Bronchial epithelial cell (primary cell): Measurements from ENCODE around the gene SWT1. TPM values are rescaled to one million over a fixed set of nuclear protein-coding genes. Genes with fewer than 3 reads are reported as not detected.
"Not testable (repeated sequence)": the region's sequence is repeated elsewhere in the genome, so short reads cannot be mapped to it uniquely, and the experiment has no call there.

Experiments used
- DNase-seq: peaks from one replicate; pipeline ENCODE4 v3.0.0-alpha.2; 2010; ENCODE audit warnings: low read depth
- FAIRE-seq: peaks from 2 replicates; lab custom pipeline; 2011; peaks lifted over from hg19 to GRCh38; lab: Jason Lieb, UNC
- H3K27me3 ChIP-seq: 2 replicates; pipeline ENCODE4 v1.5.1; 2011; ENCODE audit warnings: low read length; ENCODE audit not compliant: control insufficient read depth, insufficient read depth
- H3K36me3 ChIP-seq: 2 replicates; pipeline ENCODE4 v1.5.1; 2011; ENCODE audit warnings: low read length; ENCODE audit not compliant: control insufficient read depth, insufficient read depth
- H3K4me3 ChIP-seq: 2 replicates; pipeline ENCODE4 v1.5.1; 2011; ENCODE audit warnings: mild to moderate bottlenecking, low read depth, low read length, control low read depth
- total RNA-seq: library from RNA; depleted of rRNA; stranded (reverse); fragments of >200 nt; gene quantifications from 2 replicates; pipeline ENCODE4 v1.2.1, GENCODE V29; 2014
- TF ChIP-seq, protein P1 (sequence below): IDR thresholded peaks from 2 replicates; pipeline ENCODE4 v1.5.1; 2011; ENCODE audit warnings: mild to moderate bottlenecking, moderate library complexity, low read length, control low read depth, inconsistent platforms; ENCODE audit not compliant: insufficient read depth, severe bottlenecking

SWT1 gene
- total RNA-seq, 1 donor from 2014 or later: 2.9 TPM

DNA sequence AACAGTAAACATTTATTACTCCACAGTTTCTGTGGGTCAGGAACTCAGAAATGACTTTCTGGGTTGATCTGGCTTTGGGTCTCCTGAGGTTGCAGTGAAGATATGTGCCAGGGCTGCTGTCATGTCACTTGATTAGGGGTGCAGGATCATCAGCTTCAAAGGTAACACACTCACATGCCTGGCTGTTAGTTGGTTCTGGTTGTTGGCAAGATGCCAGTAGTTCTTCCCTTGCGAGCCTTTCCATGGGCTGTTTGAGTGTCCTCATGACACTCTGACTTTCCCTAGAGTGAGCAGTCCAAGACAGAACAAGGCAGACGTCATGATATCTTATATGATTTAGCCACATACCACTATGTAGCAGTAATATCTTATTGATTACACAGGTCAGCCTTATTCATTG lies 1.8 kb downstream of the SWT1 start:
- FAIRE-seq (no peak), DNase-seq (no peak)
- no peaks in the 10 kb centered on the region for H3K27me3 ChIP-seq
- TF ChIP-seq, protein P1, sequence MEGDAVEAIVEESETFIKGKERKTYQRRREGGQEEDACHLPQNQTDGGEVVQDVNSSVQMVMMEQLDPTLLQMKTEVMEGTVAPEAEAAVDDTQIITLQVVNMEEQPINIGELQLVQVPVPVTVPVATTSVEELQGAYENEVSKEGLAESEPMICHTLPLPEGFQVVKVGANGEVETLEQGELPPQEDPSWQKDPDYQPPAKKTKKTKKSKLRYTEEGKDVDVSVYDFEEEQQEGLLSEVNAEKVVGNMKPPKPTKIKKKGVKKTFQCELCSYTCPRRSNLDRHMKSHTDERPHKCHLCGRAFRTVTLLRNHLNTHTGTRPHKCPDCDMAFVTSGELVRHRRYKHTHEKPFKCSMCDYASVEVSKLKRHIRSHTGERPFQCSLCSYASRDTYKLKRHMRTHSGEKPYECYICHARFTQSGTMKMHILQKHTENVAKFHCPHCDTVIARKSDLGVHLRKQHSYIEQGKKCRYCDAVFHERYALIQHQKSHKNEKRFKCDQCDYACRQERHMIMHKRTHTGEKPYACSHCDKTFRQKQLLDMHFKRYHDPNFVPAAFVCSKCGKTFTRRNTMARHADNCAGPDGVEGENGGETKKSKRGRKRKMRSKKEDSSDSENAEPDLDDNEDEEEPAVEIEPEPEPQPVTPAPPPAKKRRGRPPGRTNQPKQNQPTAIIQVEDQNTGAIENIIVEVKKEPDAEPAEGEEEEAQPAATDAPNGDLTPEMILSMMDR: no peak
- H3K36me3 ChIP-seq: no peaks in the 10 kb centered on the region
- H3K4me3 ChIP-seq: no peak overlapping the region

DNA sequence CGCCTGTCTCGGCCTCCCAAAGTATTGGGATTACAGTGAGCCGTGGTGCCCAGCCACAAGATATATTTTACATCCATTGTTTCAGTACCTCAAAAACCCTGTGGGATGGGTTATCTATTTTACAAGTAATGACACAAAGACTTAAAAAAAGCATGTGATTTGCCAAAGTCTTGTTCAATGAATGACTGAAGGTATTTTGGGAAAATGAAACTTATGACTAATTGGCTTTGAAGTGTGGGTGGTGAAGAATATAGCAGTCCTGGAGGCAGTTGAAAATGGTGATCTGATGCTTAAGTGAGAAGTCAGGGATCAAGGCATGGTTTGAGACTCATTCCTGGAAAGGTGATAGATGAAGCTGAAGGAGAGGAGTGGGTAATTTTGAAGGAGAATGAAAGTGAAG lies 3.0 kb downstream of the SWT1 start:
- no peaks in the 10 kb centered on the region for H3K36me3 ChIP-seq
- FAIRE-seq (no peak), DNase-seq (peak; percentile 47)
- no peaks in the 10 kb centered on the region for H3K27me3 ChIP-seq
- H3K4me3 ChIP-seq: no peak overlapping the region
- TF ChIP-seq, protein P1: no peak

DNA sequence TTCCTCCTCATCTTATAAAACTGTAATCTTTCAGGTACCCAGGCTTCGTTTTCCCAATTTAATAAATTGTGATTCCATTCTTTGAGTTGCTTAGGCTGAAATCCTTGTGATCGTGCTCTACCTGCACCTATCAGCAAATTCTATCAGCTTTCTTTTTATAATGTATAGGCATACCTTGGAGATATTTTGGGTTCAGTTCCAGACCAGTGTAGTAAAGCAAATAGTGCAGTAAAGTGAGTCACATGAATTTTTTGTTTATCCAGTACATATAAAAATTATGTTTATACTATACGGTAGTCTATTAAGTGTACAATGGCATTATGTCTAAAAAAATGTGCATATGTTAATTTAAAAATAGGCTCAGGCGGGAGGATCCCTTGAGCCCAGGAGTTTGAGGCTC lies 5.5 kb downstream of the SWT1 start:
- H3K27me3 ChIP-seq: no peaks in the 10 kb centered on the region
- no peaks in the 10 kb centered on the region for H3K36me3 ChIP-seq
- no peak overlapping the region for H3K4me3 ChIP-seq
- no peak for DNase-seq
- TF ChIP-seq, protein P1: no peak
- no peak for FAIRE-seq

DNA sequence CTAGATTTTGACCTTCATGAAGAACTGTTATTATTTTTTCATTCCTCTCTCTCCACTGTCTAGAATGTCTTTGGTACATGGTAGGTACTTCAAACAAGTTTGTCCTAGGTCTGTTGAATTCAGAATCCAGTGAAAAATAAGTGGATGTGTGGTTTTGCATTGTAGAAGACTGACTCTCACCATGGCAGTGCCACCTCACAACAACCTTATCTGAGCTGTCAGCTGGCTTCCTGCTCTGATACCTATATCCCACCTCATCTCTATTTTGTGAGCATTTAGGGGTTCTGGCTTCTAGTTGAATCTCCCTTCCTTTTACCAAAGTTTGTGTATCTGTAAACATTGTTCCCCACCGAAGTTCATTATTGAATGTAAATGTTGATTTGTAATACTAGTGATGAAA lies 9.1 kb downstream of the SWT1 start:
- FAIRE-seq: no peak
- no peaks in the 10 kb centered on the region for H3K36me3 ChIP-seq
- TF ChIP-seq, protein P1: no peak
- no peak for DNase-seq
- no peak overlapping the region for H3K4me3 ChIP-seq
- H3K27me3 ChIP-seq: no peaks in the 10 kb centered on the region

DNA sequence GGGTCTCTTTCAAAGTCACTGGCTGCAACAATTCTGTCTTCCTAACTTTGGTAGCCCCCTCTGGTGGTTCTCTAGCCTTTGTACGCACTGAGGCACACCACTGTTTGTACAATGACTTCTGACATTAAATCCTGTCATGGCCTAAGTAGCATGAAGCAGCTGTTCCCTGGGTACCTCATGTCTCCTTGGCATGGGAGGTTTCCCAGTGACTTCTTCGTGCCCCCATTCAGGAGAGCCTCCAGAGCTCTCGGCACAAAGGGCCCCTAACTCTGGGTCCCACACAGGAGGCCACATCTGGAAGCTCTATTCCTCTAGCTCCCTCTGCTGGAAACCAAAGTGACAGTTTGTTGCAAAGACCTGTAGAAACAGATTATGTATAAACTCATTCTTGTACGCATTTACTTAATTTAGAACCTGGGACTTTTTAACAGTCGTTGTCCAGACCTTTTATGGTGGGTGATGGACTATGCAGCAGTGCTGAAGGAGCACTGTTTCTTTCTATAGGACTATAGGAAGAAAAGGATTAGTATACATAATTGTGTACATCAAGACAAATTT lies 13.4 kb downstream of the SWT1 start:
- H3K27me3 ChIP-seq: no peaks in the 10 kb centered on the region
- TF ChIP-seq, protein P1: peak; percentile 71
- FAIRE-seq: no peak
- DNase-seq: peak; percentile 62
- H3K36me3 ChIP-seq: no peaks in the 10 kb centered on the region
- H3K4me3 ChIP-seq: no peak overlapping the region

DNA sequence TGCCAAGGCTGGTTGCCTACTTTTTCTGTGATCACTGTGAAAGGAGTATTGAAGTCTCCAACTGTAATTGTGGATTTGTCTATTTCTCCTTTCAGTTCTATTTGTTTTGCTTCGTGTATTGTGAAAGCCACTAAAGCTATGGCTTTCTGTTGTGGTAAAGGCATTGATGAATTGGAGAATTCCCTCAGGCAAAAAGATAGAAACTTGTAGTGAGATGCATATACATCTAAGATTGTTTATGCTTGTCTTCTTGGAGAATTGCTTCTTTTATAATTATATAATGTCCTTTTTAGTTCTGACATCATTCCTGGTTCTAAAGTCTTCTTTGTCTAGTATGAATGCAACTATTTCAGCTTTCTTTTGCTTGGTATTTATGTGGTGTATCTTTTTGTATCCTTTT lies 36.8 kb downstream of the SWT1 start:
- H3K36me3 ChIP-seq: no peaks in the 10 kb centered on the region
- FAIRE-seq (no peak), DNase-seq (no peak)
- H3K4me3 ChIP-seq: no peak overlapping the region
- no peaks in the 10 kb centered on the region for H3K27me3 ChIP-seq
- TF ChIP-seq, protein P1: no peak

DNA sequence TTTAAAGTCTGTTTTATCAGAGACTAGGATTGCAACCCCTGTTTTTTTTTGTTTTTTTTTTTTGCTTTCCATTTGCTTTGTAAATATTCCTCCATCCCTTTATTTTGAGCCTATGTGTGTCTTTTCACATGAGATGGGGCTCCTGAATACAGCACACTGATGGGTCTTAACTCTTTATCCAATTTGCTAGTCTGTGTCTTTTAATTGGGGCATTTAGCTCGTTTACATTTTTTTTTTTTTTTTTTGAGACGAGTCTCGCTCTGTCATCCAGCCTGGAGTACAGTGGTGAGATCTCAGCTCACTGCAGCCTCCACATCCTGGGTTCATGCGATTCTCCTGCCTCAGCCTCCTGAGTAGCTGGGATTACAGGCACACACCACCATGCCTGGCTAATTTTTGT lies 41.7 kb downstream of the SWT1 start:
- H3K27me3 ChIP-seq, DNase-seq, FAIRE-seq, H3K36me3 ChIP-seq, H3K4me3 ChIP-seq: not testable (repeated sequence)
